Gastrocnemius medialis (tissue), 4 donors: ENCODE results near the gene AKR1C1. TPM values are rescaled to one million over a fixed set of nuclear protein-coding genes. Genes with fewer than 3 reads are reported as not detected.

Experiments used
- ATAC-seq, 2 donors: fragments of 150-250 bp; one replicate each; pipeline ENCODE4 v1.9.1; 2016
- DNase-seq, 2 donors: peaks; one replicate each; pipeline ENCODE4 v3.0.0-alpha.2; 2019
- H3K27ac ChIP-seq, 4 donors: fragments of 200-600 bp; sonication (generic); 1 replicate in 1 of 4; 2 replicates in 3 of 4; pipeline ENCODE4 v1.5.1; 2016 to 2018; ENCODE audit warnings: mild to moderate bottlenecking in 2 of 4, moderate library complexity in 1 of 4
- H3K27me3 ChIP-seq, 3 donors: fragments of 200-600 bp; sonication (generic) in 2 of 3; 1 replicate in 1 of 3; 2 replicates in 2 of 3; pipeline versions ENCODE4 v1.5.1 to v1.6.0; 2016 to 2019; ENCODE audit warnings: mild to moderate bottlenecking in 1 of 3, moderate library complexity in 1 of 3
- H3K36me3 ChIP-seq, 2 donors: fragments of 200-600 bp; sonication (generic) in 1 of 2; one replicate each; pipeline ENCODE4 v1.5.1; 2017 to 2018
- H3K4me1 ChIP-seq, 2 donors: fragments of 200-600 bp; sonication (generic) in 1 of 2; one replicate each; pipeline ENCODE4 v1.5.1; 2016 to 2017; ENCODE audit warnings: mild to moderate bottlenecking in 2 of 2
- H3K4me3 ChIP-seq, 4 donors: fragments of 200-600 bp; sonication (generic) in 3 of 4; 1 replicate in 1 of 4; 2 replicates in 3 of 4; pipeline ENCODE4 v1.5.1; 2016 to 2019; ENCODE audit warnings: mild to moderate bottlenecking in 2 of 4
- H3K9me3 ChIP-seq, 3 donors: fragments of 200-600 bp; sonication (generic) in 2 of 3; 1 replicate in 1 of 3; 2 replicates in 2 of 3; pipeline ENCODE4 v1.5.1; 2016 to 2019
- CTCF ChIP-seq, 5 experiments: fragments of 450-650 bp in 3 of 5; fragments of 200-600 bp in 2 of 5; sonication (generic) in 2 of 5; IDR thresholded peaks in 4 of 5; conservative IDR thresholded peaks in 1 of 5; 1 replicate in 4 of 5; 2 replicates in 1 of 5; pipeline ENCODE4 v1.5.1; 2016 to 2019; ENCODE audit warnings: antibody characterized with exemption in 5 of 5, mild to moderate bottlenecking in 3 of 5, moderate library complexity in 3 of 5
- POLR2A ChIP-seq, 2 donors: fragments of 450-650 bp; IDR thresholded peaks; one replicate each; pipeline ENCODE4 v1.6.1; 2017; ENCODE audit warnings: antibody characterized with exemption in 2 of 2, mild to moderate bottlenecking in 2 of 2, moderate library complexity in 2 of 2
- in situ Hi-C, 4 donors: fragments of 200-750 bp; cut with MboI; loops; one replicate each; pipeline versions ENCODE4 v1.15.0 to v1.8.0; 2017; ENCODE audit warnings: low sequenced_read_pairs in 4 of 4
- intact Hi-C: fragments of 100-400 bp; cut with DNase I; formaldehyde crosslinking; loops from one replicate; pipeline ENCODE4 v1.15.1; 2023; ENCODE audit warnings: low total_unique reads
- total RNA-seq, 4 donors: library from RNA; depleted of rRNA; stranded (reverse); fragments of >200 nt; gene quantifications; one replicate each; pipeline versions ENCODE4 v1.1.0 to v1.2.3, GENCODE V29; 2016

The AKR1C1 gene
- total RNA-seq, 4 donors from 2014 or later, result 203 to 254 (median 208) TPM

GRCh38 chr10:4943821-4944220 lies 19.4 kb upstream of the AKR1C1 start:
- DNase-seq (no peak), ATAC-seq (no peak)
- no peak overlapping the region for H3K4me3 ChIP-seq
- H3K27me3 ChIP-seq, result no peaks in the 10 kb centered on the region
- in situ Hi-C loops, result no loop called here
- peak overlapping the region; percentile 67 to 70 (median 68) for H3K27ac ChIP-seq
- TF ChIP-seq CTCF (IDR thresholded peaks at IDR 0.05 in 4 of 5, conservative IDR thresholded peaks at IDR 0.05 in 1 of 5) (no peak), POLR2A (IDR thresholded peaks at IDR 0.05) (no peak)
- peaks cover 40 to 50% of the 10 kb centered on the region in 2 donors for H3K4me1 ChIP-seq
- no peaks in the 10 kb centered on the region for H3K9me3 ChIP-seq
- intact Hi-C loops, result loop anchor here (2.0 kb wide), 1 partner anchor 93 kb away; no protein-coding TSS in a partner anchor
- no peaks in the 10 kb centered on the region for H3K36me3 ChIP-seq

- TF ChIP-seq POLR2A (IDR thresholded peaks at IDR 0.05), result no peak
- TF ChIP-seq CTCF (IDR thresholded peaks at IDR 0.05 in 4 of 5, conservative IDR thresholded peaks at IDR 0.05 in 1 of 5), result no peak
- Histone ChIP-seq H3K4me3 (no peak overlapping the region), H3K27ac (no peak overlapping the region), H3K9me3 (no peaks in the 10 kb centered on the region), H3K27me3 (no peaks in the 10 kb centered on the region), H3K4me1 (peaks cover 40 to 50% of the 10 kb centered on the region in 2 donors), H3K36me3 (no peaks in the 10 kb centered on the region)
- in situ Hi-C loops, result no loop called here
- ATAC-seq (no peak), DNase-seq (no peak)
- intact Hi-C loops, result no loop called here
These were observed 18.4 kb upstream of the AKR1C1 start for GRCh38 chr10:4944841-4945240.

- in situ Hi-C loops, result no loop called here
- no peaks in the 10 kb centered on the region for H3K27me3 ChIP-seq
- ATAC-seq, result no peak
- peak overlapping the region in 2 of 4 donors; percentile 27 to 66 for H3K27ac ChIP-seq
- H3K36me3 ChIP-seq, result no peaks in the 10 kb centered on the region
- TF ChIP-seq CTCF (IDR thresholded peaks at IDR 0.05 in 4 of 5, conservative IDR thresholded peaks at IDR 0.05 in 1 of 5) (no peak), POLR2A (IDR thresholded peaks at IDR 0.05) (no peak)
- H3K4me1 ChIP-seq, result peaks cover 40 to 50% of the 10 kb centered on the region in 2 donors
- H3K9me3 ChIP-seq, result no peaks in the 10 kb centered on the region
- intact Hi-C loops, result no loop called here
- H3K4me3 ChIP-seq, result no peak overlapping the region
- DNase-seq, result no peak
These were observed 17.2 kb upstream of the AKR1C1 start for GRCh38 chr10:4945766-4946717.

GRCh38 chr10:4947039-4947634 lies 16.1 kb upstream of the AKR1C1 start:
- TF ChIP-seq POLR2A (IDR thresholded peaks at IDR 0.05), result no peak
- no peak for TF ChIP-seq CTCF (IDR thresholded peaks at IDR 0.05 in 4 of 5, conservative IDR thresholded peaks at IDR 0.05 in 1 of 5)
- DNase-seq, result no peak
- in situ Hi-C loops, result no loop called here
- intact Hi-C loops, result no loop called here
- no peak for ATAC-seq
- H3K4me1 ChIP-seq, result peaks cover 33 to 39% of the 10 kb centered on the region in 2 donors
- no peaks in the 10 kb centered on the region for H3K9me3 ChIP-seq
- H3K27me3 ChIP-seq, result no peaks in the 10 kb centered on the region
- no peaks in the 10 kb centered on the region for H3K36me3 ChIP-seq
- peak overlapping the region; percentile 6 to 72 (median 62) for H3K27ac ChIP-seq
- no peak overlapping the region for H3K4me3 ChIP-seq
